Loucy (cell line): ENCODE data around the gene PLCL1.

ENCODE experiments used
- H2AFZ ChIP-seq: fragments of 200-600 bp; sonication (generic); 2 replicates; pipeline ENCODE4 v1.6.0; 2016; ENCODE audit warnings: antibody characterized with exemption, mild to moderate bottlenecking, low read length, moderate library complexity
- H3F3A ChIP-seq: fragments of 200-600 bp; 2 replicates; pipeline ENCODE4 v1.6.0; 2016; ENCODE audit warnings: antibody characterized with exemption, low read depth, mild to moderate bottlenecking
- H3K27me3 ChIP-seq: fragments of 200-600 bp; sonication (generic); 2 replicates; pipeline ENCODE4 v1.6.1; 2014; ENCODE audit warnings: low read length, mild to moderate bottlenecking; ENCODE audit not compliant: insufficient read depth, poor library complexity, severe bottlenecking
- H3K36me3 ChIP-seq: fragments of 200-600 bp; sonication (generic); 2 replicates; pipeline ENCODE4 v1.6.1; 2016; ENCODE audit warnings: low read length; ENCODE audit not compliant: insufficient read depth
- H3K4me1 ChIP-seq: fragments of 200-600 bp; sonication (generic); 2 replicates; pipeline ENCODE4 v1.5.1; 2014; ENCODE audit warnings: low read length, mild to moderate bottlenecking; ENCODE audit not compliant: insufficient read depth, poor library complexity, severe bottlenecking
- H3K4me2 ChIP-seq: fragments of 200-600 bp; sonication (generic); 2 replicates; pipeline ENCODE4 v1.6.0; 2014; ENCODE audit warnings: antibody characterized with exemption, low read length, low read depth, mild to moderate bottlenecking; ENCODE audit not compliant: poor library complexity, severe bottlenecking
- H3K4me3 ChIP-seq: fragments of 200-600 bp; sonication (generic); 2 replicates; pipeline ENCODE4 v1.5.1; 2014; ENCODE audit warnings: low read length, mild to moderate bottlenecking, mixed read lengths; ENCODE audit not compliant: poor library complexity, severe bottlenecking
- H3K79me2 ChIP-seq: fragments of 200-600 bp; sonication (generic); 2 replicates; pipeline ENCODE4 v1.6.1; 2014; ENCODE audit warnings: low read length; ENCODE audit not compliant: insufficient read depth
- H3K9ac ChIP-seq: fragments of 200-600 bp; sonication (generic); 2 replicates; pipeline ENCODE4 v1.6.0; 2014; ENCODE audit warnings: mild to moderate bottlenecking, low read depth, low read length, moderate library complexity; ENCODE audit not compliant: poor library complexity, severe bottlenecking
- H3K9me2 ChIP-seq: fragments of 200-600 bp; sonication (generic); replicated peaks from 2 replicates; pipeline ENCODE4 v1.6.1; 2016; ENCODE audit warnings: low read depth, low read length, mixed read lengths
- H3K9me3 ChIP-seq: fragments of 200-600 bp; sonication (generic); 2 replicates; pipeline ENCODE4 v1.6.1; 2014; ENCODE audit warnings: mild to moderate bottlenecking, antibody characterized with exemption, low read length, low read depth; ENCODE audit not compliant: insufficient read depth
- H4K20me1 ChIP-seq: fragments of 200-600 bp; sonication (generic); 2 replicates; pipeline ENCODE4 v1.6.0; 2014; ENCODE audit warnings: antibody characterized with exemption, low read length, mild to moderate bottlenecking; ENCODE audit not compliant: insufficient read depth, poor library complexity, severe bottlenecking
- EZH2phosphoT487 ChIP-seq: fragments of 200-600 bp; IDR thresholded peaks from 2 replicates; pipeline ENCODE4 v1.6.1; 2018; ENCODE audit warnings: antibody characterized with exemption, mild to moderate bottlenecking, moderate library complexity, borderline replicate concordance
- TF ChIP-seq, protein P1 (sequence below): fragments of 200-600 bp; sonication (generic); conservative IDR thresholded peaks from 2 replicates; pipeline ENCODE4 v1.5.1; 2014; ENCODE audit warnings: mild to moderate bottlenecking, antibody characterized with exemption, low read length

PLCL1 gene

DNA sequence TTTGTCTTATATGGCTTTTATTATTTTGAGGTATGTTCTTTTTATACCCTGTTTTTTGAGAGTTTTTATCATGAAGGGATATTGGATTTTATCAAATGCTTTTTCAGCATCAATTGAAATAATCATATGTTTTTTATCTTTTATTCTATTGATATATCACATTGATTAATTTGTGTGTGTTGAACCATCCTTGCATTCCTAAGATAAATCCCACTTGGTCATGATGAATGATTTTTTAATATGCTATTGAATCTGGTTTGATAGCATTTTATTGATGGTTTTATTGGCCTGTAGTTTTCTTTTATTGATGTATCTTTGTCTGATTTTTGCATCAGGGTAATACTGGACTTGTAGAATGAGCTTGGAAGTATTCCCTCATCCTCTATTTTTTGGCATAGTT is 160.3 kb downstream of the PLCL1 start:
- no peaks in the 10 kb centered on the region for H3K79me2 ChIP-seq

DNA sequence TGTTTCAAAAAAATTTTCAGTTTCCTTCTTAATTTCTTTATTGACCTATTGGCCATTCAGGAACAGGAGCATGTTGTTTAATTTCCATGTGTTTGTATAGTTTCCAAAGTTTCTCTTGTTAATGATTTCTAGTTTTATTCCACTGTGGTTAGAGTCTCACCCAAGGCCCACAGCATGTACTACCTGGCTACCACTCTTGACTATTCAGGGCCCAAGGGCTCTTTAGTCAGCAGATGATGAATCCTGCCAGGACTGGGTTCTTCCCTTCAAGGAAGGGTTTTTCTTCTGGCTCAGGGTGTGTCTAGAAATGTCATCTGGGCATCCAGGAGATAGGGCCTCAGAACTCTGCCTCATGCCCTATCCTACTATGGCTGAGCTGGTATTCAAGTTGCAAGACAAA is 161.4 kb downstream of the PLCL1 start:
- Histone ChIP-seq H2AFZ (no peak overlapping the region), H3K36me3 (no peaks in the 10 kb centered on the region), H3K9me2 (no peaks in the 10 kb centered on the region), H3K9me3 (0 out of 2 replicates have a peak, but pooled peaks cover 3% of the 10 kb centered on the region), H3K4me3 (no peak overlapping the region), H4K20me1 (no peaks in the 10 kb centered on the region), H3F3A (no peaks in the 10 kb centered on the region), H3K27me3 (no peaks in the 10 kb centered on the region), H3K4me1 (no peaks in the 10 kb centered on the region), H3K4me2 (no peak overlapping the region), H3K9ac (no peak overlapping the region), H3K79me2 (no peaks in the 10 kb centered on the region)
- no peak for TF ChIP-seq EZH2phosphoT487
- TF ChIP-seq, protein P1, sequence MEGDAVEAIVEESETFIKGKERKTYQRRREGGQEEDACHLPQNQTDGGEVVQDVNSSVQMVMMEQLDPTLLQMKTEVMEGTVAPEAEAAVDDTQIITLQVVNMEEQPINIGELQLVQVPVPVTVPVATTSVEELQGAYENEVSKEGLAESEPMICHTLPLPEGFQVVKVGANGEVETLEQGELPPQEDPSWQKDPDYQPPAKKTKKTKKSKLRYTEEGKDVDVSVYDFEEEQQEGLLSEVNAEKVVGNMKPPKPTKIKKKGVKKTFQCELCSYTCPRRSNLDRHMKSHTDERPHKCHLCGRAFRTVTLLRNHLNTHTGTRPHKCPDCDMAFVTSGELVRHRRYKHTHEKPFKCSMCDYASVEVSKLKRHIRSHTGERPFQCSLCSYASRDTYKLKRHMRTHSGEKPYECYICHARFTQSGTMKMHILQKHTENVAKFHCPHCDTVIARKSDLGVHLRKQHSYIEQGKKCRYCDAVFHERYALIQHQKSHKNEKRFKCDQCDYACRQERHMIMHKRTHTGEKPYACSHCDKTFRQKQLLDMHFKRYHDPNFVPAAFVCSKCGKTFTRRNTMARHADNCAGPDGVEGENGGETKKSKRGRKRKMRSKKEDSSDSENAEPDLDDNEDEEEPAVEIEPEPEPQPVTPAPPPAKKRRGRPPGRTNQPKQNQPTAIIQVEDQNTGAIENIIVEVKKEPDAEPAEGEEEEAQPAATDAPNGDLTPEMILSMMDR: no peak

More for the DNA sequence above, 160.3 kb downstream of the PLCL1 start:
- no peak overlapping the region for H3K4me2 ChIP-seq
- H3K4me1 ChIP-seq: no peaks in the 10 kb centered on the region
- H4K20me1 ChIP-seq: no peaks in the 10 kb centered on the region
- H3K9me2 ChIP-seq: no peaks in the 10 kb centered on the region
- no peak overlapping the region for H3K9ac ChIP-seq
- no peak overlapping the region for H3K4me3 ChIP-seq
- no peak for TF ChIP-seq EZH2phosphoT487
- TF ChIP-seq, protein P1: no peak
- H3K9me3 ChIP-seq: 0 out of 2 replicates have a peak, but pooled peaks cover 3% of the 10 kb centered on the region
- no peaks in the 10 kb centered on the region for H3K27me3 ChIP-seq
- no peaks in the 10 kb centered on the region for H3K36me3 ChIP-seq
- H2AFZ ChIP-seq: no peak overlapping the region
- H3F3A ChIP-seq: no peaks in the 10 kb centered on the region

DNA sequence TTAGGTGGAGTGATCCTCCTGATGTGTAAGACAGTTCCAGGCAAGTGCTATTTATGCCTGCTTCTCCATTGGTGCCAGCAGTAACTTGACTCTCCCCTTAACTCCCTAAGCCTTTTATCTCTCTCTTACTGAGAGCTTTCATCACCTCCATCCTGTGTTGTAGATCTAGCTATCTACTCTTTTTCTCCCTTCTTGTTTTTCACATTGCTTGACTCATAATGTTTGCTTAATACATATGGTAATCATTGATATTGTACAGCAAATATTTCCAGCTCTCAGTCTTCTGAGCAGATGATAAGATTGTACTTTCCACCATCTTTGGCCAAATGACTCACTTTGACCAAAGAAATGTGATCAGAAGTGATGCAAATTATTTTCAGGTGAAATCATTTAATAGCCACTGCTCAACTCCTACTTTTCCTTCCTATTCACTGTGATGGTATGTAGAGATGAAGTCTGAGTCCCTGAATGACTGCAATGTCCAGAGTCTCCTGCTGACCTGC is 165.0 kb downstream of the PLCL1 start:
- no peaks in the 10 kb centered on the region for H3K27me3 ChIP-seq
- no peak overlapping the region for H3K4me2 ChIP-seq
- no peaks in the 10 kb centered on the region for H3F3A ChIP-seq
- H3K9me2 ChIP-seq: no peaks in the 10 kb centered on the region
- 0 out of 2 replicates have a peak, but pooled peaks cover 3% of the 10 kb centered on the region for H3K9me3 ChIP-seq
- no peak for TF ChIP-seq EZH2phosphoT487
- TF ChIP-seq, protein P1: no peak
- no peak overlapping the region for H3K9ac ChIP-seq
- no peaks in the 10 kb centered on the region for H4K20me1 ChIP-seq
- no peak overlapping the region for H3K4me3 ChIP-seq
- no peaks in the 10 kb centered on the region for H3K79me2 ChIP-seq
- H2AFZ ChIP-seq: no peak overlapping the region
- H3K36me3 ChIP-seq: no peaks in the 10 kb centered on the region
- H3K4me1 ChIP-seq: no peaks in the 10 kb centered on the region
